ENCODE measurements around the gene MSANTD7. TPM values are rescaled to one million over a fixed set of nuclear protein-coding genes. Genes with fewer than 3 reads are reported as not detected.

The MSANTD7 gene
- total RNA-seq, 1 donor from 2014 or later: 11.8 TPM

- intact Hi-C loops (cut with DNase I): no loop called here
- no peak overlapping the region for H3K4me3 ChIP-seq
- H3K27me3 ChIP-seq: no peaks in the 10 kb centered on the region
- no peaks in the 10 kb centered on the region for H3K4me1 ChIP-seq
- DNase-seq (ENCODE audit: extremely low spot score in 2 of 2): no peak
- no peak overlapping the region for H3K27ac ChIP-seq
- H3K9me3 ChIP-seq: no peaks in the 10 kb centered on the region
- no peaks in the 10 kb centered on the region for H3K36me3 ChIP-seq
- no peak for TF ChIP-seq CTCF (IDR thresholded peaks at IDR 0.05)
- no peak for TF ChIP-seq POLR2A (IDR thresholded peaks at IDR 0.05)
- TF ChIP-seq POLR2AphosphoS5 (IDR thresholded peaks at IDR 0.05; ENCODE audit: insufficient read depth in 1 of 2, low read depth in 1 of 2): no peak
Observed at GRCh38 chr10:14820010-14820774, 17.9 kb upstream of the MSANTD7 start.

- DNase-seq (ENCODE audit: extremely low spot score in 2 of 2): no peak
- TF ChIP-seq CTCF (IDR thresholded peaks at IDR 0.05): no peak
- no peak for TF ChIP-seq POLR2AphosphoS5 (IDR thresholded peaks at IDR 0.05; ENCODE audit: insufficient read depth in 1 of 2, low read depth in 1 of 2)
- no peak for TF ChIP-seq POLR2A (IDR thresholded peaks at IDR 0.05)
- Histone ChIP-seq H3K36me3 (no peaks in the 10 kb centered on the region), H3K9me3 (no peaks in the 10 kb centered on the region), H3K27me3 (no peaks in the 10 kb centered on the region), H3K27ac (no peak overlapping the region), H3K4me1 (no peaks in the 10 kb centered on the region), H3K4me3 (no peak overlapping the region)
- intact Hi-C loops (cut with DNase I): no loop called here
Observed at GRCh38 chr10:14820775-14821154, 17.3 kb upstream of the MSANTD7 start.

- TF ChIP-seq POLR2A (IDR thresholded peaks at IDR 0.05) (no peak), CTCF (IDR thresholded peaks at IDR 0.05) (no peak), POLR2AphosphoS5 (IDR thresholded peaks at IDR 0.05; ENCODE audit: insufficient read depth in 1 of 2, low read depth in 1 of 2) (no peak)
- intact Hi-C loops (cut with DNase I): no loop called here
- DNase-seq (ENCODE audit: extremely low spot score in 2 of 2): no peak
- Histone ChIP-seq H3K4me1 (no peaks in the 10 kb centered on the region), H3K36me3 (no peaks in the 10 kb centered on the region), H3K27ac (no peak overlapping the region), H3K27me3 (no peaks in the 10 kb centered on the region), H3K4me3 (no peak overlapping the region), H3K9me3 (no peaks in the 10 kb centered on the region)
Observed at GRCh38 chr10:14821635-14822375, 16.3 kb upstream of the MSANTD7 start.

GRCh38 chr10:14822879-14823755 is 15.0 kb upstream of the MSANTD7 start:
- no peaks in the 10 kb centered on the region for H3K27me3 ChIP-seq
- no peak overlapping the region for H3K27ac ChIP-seq
- TF ChIP-seq CTCF (IDR thresholded peaks at IDR 0.05): peak in 2 of 3 experiments; percentile 33 to 62
- no peak for TF ChIP-seq POLR2A (IDR thresholded peaks at IDR 0.05)
- no peak for DNase-seq (ENCODE audit: extremely low spot score in 2 of 2)
- H3K4me1 ChIP-seq: no peaks in the 10 kb centered on the region
- intact Hi-C loops (cut with DNase I): no loop called here
- no peaks in the 10 kb centered on the region for H3K36me3 ChIP-seq
- no peaks in the 10 kb centered on the region for H3K9me3 ChIP-seq
- no peak overlapping the region for H3K4me3 ChIP-seq
